Naive thymus-derived CD8-positive, alpha-beta T cell (primary cell): Measurements from ENCODE around the gene IFT74. TPM values are rescaled to one million over a fixed set of nuclear protein-coding genes. Genes with fewer than 3 reads are reported as not detected.

ENCODE experiments used
- ATAC-seq, 2 donors: fragments of 150-1000 bp; cut with Tn5 transposase in 1 of 2; sonication (Bioruptor Pico), chemical (Tn5 transposase) in 1 of 2; 1 replicate in 1 of 2; 2 replicates in 1 of 2; pipeline ENCODE4 v1.10.0; 2021; ENCODE audit warnings: mild to moderate bottlenecking in 2 of 2, moderate library complexity in 2 of 2
- POLR2A ChIA-PET: fragments of 350-600 bp; sonication (Branson Sonifier 250); formaldehyde crosslinking; loops from one replicate; lab custom pipeline; 2021; ENCODE audit warnings: antibody characterized with exemption; lab: Charles Lee
- DNase-seq, 10 donors: peaks; one replicate each; pipeline versions ENCODE4 v3.0.0 to v3.0.0-alpha.2; 2020 to 2022
- H3K27ac Mint-ChIP-seq, 10 donors: one replicate each; pipeline ENCODE4 v1.8.0; 2020 to 2022; ENCODE audit warnings: mild to moderate bottlenecking in 10 of 10, mixed read lengths in 10 of 10, moderate library complexity in 4 of 10, inconsistent platforms in 1 of 10
- H3K27me3 Mint-ChIP-seq, 5 donors: one replicate each; pipeline ENCODE4 v1.8.0; 2021 to 2022; ENCODE audit warnings: mixed read lengths in 5 of 5
- H3K36me3 Mint-ChIP-seq, 3 donors: one replicate each; pipeline ENCODE4 v1.8.0; 2020 to 2022; ENCODE audit warnings: mixed read lengths in 3 of 3, mild to moderate bottlenecking in 2 of 3, inconsistent platforms in 1 of 3
- H3K4me1 Mint-ChIP-seq, 4 donors: one replicate each; pipeline ENCODE4 v1.8.0; 2021 to 2022; ENCODE audit warnings: mixed read lengths in 4 of 4
- H3K4me3 Mint-ChIP-seq, 10 donors: one replicate each; pipeline ENCODE4 v1.8.0; 2020 to 2022; ENCODE audit warnings: mild to moderate bottlenecking in 10 of 10, mixed read lengths in 10 of 10, moderate library complexity in 6 of 10, inconsistent platforms in 1 of 10
- H3K9me3 Mint-ChIP-seq, 9 donors: one replicate each; pipeline ENCODE4 v1.8.0; 2020 to 2022; ENCODE audit warnings: mixed read lengths in 9 of 9, mild to moderate bottlenecking in 3 of 9, inconsistent platforms in 1 of 9, moderate library complexity in 1 of 9
- polyA plus RNA-seq, 3 donors: library from polyadenylated mRNA; unstranded; fragments of 300-500 nt; fragmentation: Illumina TruSeq; gene quantifications; one replicate each; pipeline ENCODE4 v1.2.3, GENCODE V29; 2021
- total RNA-seq, 8 experiments: library from RNA in 2 of 8; stranded (reverse) in 2 of 8; gene quantifications; one replicate each; pipeline ENCODE4 v1.2.3 and lab custom pipeline; 2021 to 2026

The IFT74 gene
- total RNA-seq (10 to 100 TPM; 10.9 to 13.2 TPM), polyA plus RNA-seq (10 to 100 TPM in 1 of 3 donors, 1 to 10 TPM in 2; 7.5 to 15.4 (median 9.3) TPM), total RNA-seq (lab: John Stamatoyannopoulos, UW) (15.7 to 33.6 (median 25.2) reads per million in 6 experiments)

- peaks cover 12 to 38% (median 37%) of the 10 kb centered on the region in 4 donors for H3K4me1 Mint-ChIP-seq
- ATAC-seq: peak; percentile 99 to 100
- H3K27me3 Mint-ChIP-seq: no peaks in the 10 kb centered on the region
- peak within 1 kb of the TSS; percentile 82 to 97 (median 92) for H3K4me3 Mint-ChIP-seq
- no peaks in the 10 kb centered on the region for H3K36me3 Mint-ChIP-seq
- POLR2A ChIA-PET: interaction anchor here (1.4 to 2.4 kb wide), 3 partner anchors 9 to 64 kb away, joined by 7 to 31 read pairs (median 13); partner anchors contain the start of genes CAAP1 and PLAA
- H3K27ac Mint-ChIP-seq: peak within 1 kb of the TSS; percentile 95 to 99 (median 98)
- H3K9me3 Mint-ChIP-seq: no peaks in the 10 kb centered on the region
- DNase-seq: peak; percentile 84 to 98 (median 94)
Observed at GRCh38 chr9:26955921-26956859, at the start of gene IFT74. Gene IFT74 (plus strand): TSS chr9:26956412. CDS start chr9:26961968, 5,556 bp downstream.

DNA sequence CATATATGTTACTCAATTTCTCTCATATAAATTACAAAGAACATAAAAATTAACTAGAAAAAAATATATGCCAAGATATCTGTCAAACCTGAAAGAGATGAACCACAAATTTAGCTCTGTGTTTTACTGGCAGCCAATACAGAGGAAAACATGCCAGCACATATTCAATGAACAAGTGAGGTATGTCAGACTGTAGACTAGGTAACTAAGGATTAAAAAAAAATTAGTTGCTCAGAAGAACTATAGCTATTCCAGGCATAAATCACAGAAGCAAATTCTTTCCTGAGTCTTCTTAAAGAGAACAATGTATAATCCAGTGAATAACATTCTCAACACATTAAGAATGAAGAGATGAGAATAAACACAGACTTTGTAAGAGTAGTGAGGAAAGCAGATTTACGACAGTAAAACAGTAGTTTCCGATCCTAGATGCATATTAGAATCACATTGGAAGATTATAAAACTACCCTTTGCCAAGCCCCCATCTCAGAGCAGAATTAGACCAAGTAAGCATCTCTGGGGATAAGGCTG, 43.0 kb upstream of the IFT74 start:
- no peaks in the 10 kb centered on the region for H3K4me1 Mint-ChIP-seq
- DNase-seq (no peak), ATAC-seq (no peak)
- H3K4me3 Mint-ChIP-seq: no peak overlapping the region
- no peaks in the 10 kb centered on the region for H3K9me3 Mint-ChIP-seq
- H3K27me3 Mint-ChIP-seq: no peaks in the 10 kb centered on the region
- no peak overlapping the region for H3K27ac Mint-ChIP-seq
- H3K36me3 Mint-ChIP-seq: peaks cover 9 to 74% (median 14%) of the 10 kb centered on the region in 3 donors
- POLR2A ChIA-PET: no interaction called here

GRCh38 chr9:26919698-26920097, 36.5 kb upstream of the IFT74 start:
- Mint-ChIP-seq H3K27me3 (no peaks in the 10 kb centered on the region), H3K4me3 (no peak overlapping the region), H3K27ac (no peak overlapping the region), H3K4me1 (peaks cover 0 to 3% (median 0%) of the 10 kb centered on the region in 4 donors), H3K36me3 (peaks cover 24 to 93% (median 35%) of the 10 kb centered on the region in 3 donors), H3K9me3 (no peaks in the 10 kb centered on the region)
- DNase-seq: no peak
- no peak for ATAC-seq
- POLR2A ChIA-PET: no interaction called here

- ATAC-seq: no peak
- Mint-ChIP-seq H3K27ac (peak overlapping the region in 1 of 10 donors; percentile 57), H3K9me3 (no peaks in the 10 kb centered on the region), H3K4me3 (no peak overlapping the region), H3K36me3 (peaks cover 21 to 84% (median 52%) of the 10 kb centered on the region in 3 donors), H3K27me3 (no peaks in the 10 kb centered on the region), H3K4me1 (peaks cover 0 to 8% (median 0%) of the 10 kb centered on the region in 4 donors)
- no peak for DNase-seq
- POLR2A ChIA-PET: no interaction called here
Observed at GRCh38 chr9:26925609-26926008, 30.6 kb upstream of the IFT74 start.

DNA sequence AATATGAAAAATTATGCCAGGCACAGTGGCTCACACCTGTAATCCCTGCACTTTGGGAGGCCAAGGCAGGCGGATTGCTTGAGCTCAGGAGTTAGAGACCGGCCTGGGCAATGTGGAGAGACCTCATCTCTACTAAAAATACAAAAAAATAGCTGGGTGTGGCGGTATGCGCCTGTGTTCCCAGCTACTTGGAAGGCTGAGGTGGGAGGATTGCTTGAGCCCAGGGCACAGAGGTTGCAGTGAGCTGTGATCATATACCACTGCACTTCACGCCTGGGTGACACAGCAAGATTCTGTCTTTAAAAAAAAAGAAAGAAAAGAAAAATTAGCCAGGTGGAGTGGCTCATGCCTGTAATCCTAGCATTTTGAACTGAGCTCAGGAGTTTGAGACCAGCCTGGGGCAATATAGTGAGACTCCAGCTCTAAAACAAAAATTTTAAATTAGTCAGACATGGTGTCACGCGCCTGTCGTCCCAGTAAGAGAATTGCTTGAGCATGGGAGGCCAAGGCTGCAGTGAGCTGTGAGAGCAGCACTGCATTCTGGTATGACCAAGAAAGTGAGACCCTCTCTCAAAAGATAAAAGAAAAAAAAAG, 27.2 kb upstream of the IFT74 start:
- H3K27me3 Mint-ChIP-seq: no peaks in the 10 kb centered on the region
- no peaks in the 10 kb centered on the region for H3K9me3 Mint-ChIP-seq
- H3K36me3 Mint-ChIP-seq: peaks cover 13 to 77% (median 33%) of the 10 kb centered on the region in 3 donors
- peaks cover 0 to 10% (median 0%) of the 10 kb centered on the region in 4 donors for H3K4me1 Mint-ChIP-seq
- POLR2A ChIA-PET: interaction anchor here (0.6 kb wide), 1 partner anchor 91 kb away, joined by 4 read pairs; no protein-coding TSS in a partner anchor
- no peak overlapping the region for H3K27ac Mint-ChIP-seq
- ATAC-seq (no peak), DNase-seq (no peak)
- no peak overlapping the region for H3K4me3 Mint-ChIP-seq

DNA sequence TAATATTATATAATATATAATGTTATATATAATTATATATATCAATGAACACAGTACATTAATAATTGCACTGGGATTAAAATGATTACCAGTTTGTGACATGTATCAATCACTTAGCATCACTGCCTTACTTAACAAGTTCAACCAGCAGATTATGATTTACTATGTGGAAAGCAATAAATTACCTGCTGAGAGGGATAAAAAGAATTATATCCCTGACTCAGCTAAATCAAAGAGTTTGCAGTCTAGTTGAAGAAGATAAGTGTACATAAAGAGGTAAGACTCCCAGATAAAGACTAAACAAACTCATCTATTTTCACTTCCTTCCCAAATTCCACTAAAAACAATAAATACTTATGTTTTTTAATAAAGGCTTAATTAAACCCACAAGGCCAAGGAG, 20.4 kb upstream of the IFT74 start:
- peak overlapping the region in 2 of 10 donors; percentile 24 to 36 for H3K4me3 Mint-ChIP-seq
- H3K9me3 Mint-ChIP-seq: peaks cover 0 to 12% (median 7%) of the 10 kb centered on the region in 9 donors
- POLR2A ChIA-PET: no interaction called here
- ATAC-seq (no peak), DNase-seq (no peak)
- H3K4me1 Mint-ChIP-seq: peaks cover 16 to 42% (median 37%) of the 10 kb centered on the region in 4 donors
- no peaks in the 10 kb centered on the region for H3K27me3 Mint-ChIP-seq
- H3K27ac Mint-ChIP-seq: peak overlapping the region in 2 of 10 donors; percentile 4 to 41
- H3K36me3 Mint-ChIP-seq: peaks cover 8 to 43% (median 18%) of the 10 kb centered on the region in 3 donors

GRCh38 chr9:26937816-26938371, 18.3 kb upstream of the IFT74 start:
- H3K4me3 Mint-ChIP-seq: peak overlapping the region in 2 of 10 donors; percentile 21 to 50
- H3K27me3 Mint-ChIP-seq: no peaks in the 10 kb centered on the region
- ATAC-seq (no peak), DNase-seq (no peak)
- H3K4me1 Mint-ChIP-seq: peaks cover 19 to 58% (median 53%) of the 10 kb centered on the region in 4 donors
- H3K9me3 Mint-ChIP-seq: peaks cover 0 to 12% (median 7%) of the 10 kb centered on the region in 9 donors
- H3K36me3 Mint-ChIP-seq: peaks cover 8 to 24% (median 17%) of the 10 kb centered on the region in 3 donors
- POLR2A ChIA-PET: interaction anchor here (0.7 kb wide), 1 partner anchor 37 kb away, joined by 5 read pairs; no protein-coding TSS in a partner anchor
- H3K27ac Mint-ChIP-seq: peak overlapping the region in 1 of 10 donors; percentile 77

DNA sequence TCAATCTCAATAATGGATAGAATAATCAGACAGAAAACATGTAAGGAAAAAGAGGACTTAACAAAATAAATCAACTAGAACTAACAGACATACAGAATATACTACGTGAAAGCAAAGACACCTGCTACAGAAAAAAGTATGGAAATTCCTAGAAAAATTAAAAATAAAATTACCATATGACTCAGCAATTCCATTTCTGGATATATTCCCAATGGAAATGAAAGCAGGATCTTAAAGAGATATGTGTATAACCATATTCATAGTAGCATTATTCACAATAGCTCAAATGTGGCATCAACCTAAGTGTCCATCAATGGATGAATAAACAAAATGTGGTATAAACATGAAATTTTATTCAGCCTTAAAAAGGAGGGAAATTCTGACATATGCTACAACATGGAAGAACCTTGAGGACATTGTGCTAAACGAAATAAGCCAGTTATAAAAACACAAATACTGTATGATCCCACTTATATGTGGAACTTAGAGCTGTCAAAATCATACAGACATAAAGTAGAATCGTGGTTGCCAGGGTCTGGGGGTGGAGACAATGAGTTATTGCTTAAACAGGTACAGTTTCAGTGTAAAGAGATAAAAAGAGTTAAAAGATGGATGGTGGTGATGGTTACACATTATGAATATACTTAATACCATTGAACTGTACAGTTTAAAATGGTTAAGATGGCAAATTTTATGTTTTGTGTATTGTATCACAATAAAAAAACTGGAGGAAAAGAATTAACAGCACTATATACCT, 16.1 kb upstream of the IFT74 start:
- Mint-ChIP-seq H3K4me1 (peaks cover 25 to 80% (median 72%) of the 10 kb centered on the region in 4 donors), H3K27me3 (no peaks in the 10 kb centered on the region), H3K4me3 (peak overlapping the region in 9 of 10 donors; percentile 5 to 64 (median 27)), H3K9me3 (peaks cover 0 to 12% (median 7%) of the 10 kb centered on the region in 9 donors), H3K36me3 (peaks cover 8 to 17% (median 8%) of the 10 kb centered on the region in 3 donors), H3K27ac (peak overlapping the region; percentile 7 to 81 (median 50))
- DNase-seq: no peak
- POLR2A ChIA-PET: no interaction called here
- ATAC-seq: peak in 1 of 2 donors; percentile 16

- POLR2A ChIA-PET: interaction anchor here (2.5 kb wide), 1 partner anchor 16 kb away, joined by 7 read pairs; the partner anchor contains the start of gene IFT74
- Mint-ChIP-seq H3K4me3 (peak overlapping the region in 9 of 10 donors; percentile 3 to 64 (median 15)), H3K4me1 (peaks cover 30 to 83% (median 77%) of the 10 kb centered on the region in 4 donors)
Observed at GRCh38 chr9:26940779-26941178, 15.4 kb upstream of the IFT74 start.

DNA sequence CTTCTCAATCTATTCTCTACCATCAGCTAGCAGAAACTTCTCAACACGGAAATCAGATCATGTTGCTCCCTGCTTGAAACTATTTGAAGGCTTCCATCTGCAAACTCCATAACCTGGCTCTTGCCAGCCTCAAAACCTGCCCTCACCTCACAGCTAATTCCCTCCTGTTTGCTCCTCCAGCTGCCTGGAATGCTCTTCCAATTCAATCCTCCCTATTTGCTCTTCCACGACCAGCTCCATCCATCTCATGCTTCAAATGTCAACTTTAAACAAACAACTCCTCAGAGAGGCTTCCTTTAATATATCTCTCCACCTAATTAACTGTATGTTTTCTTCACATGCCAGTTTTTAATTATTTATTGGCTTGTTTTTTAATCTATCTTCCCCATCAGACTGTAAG, 10.6 kb upstream of the IFT74 start:
- peaks cover 28 to 69% (median 61%) of the 10 kb centered on the region in 4 donors for H3K4me1 Mint-ChIP-seq

More at GRCh38 chr9:26940779-26941178, 15.4 kb upstream of the IFT74 start:
- Mint-ChIP-seq H3K9me3 (peaks cover 0 to 12% (median 7%) of the 10 kb centered on the region in 9 donors), H3K36me3 (peaks cover 8 to 17% (median 8%) of the 10 kb centered on the region in 3 donors), H3K27me3 (no peaks in the 10 kb centered on the region), H3K27ac (peak overlapping the region; percentile 1 to 81 (median 50))
- DNase-seq (no peak), ATAC-seq (peak; percentile 33 to 35)

More for the DNA sequence above, 10.6 kb upstream of the IFT74 start:
- peak overlapping the region; percentile 91 to 98 (median 97) for H3K4me3 Mint-ChIP-seq
- ATAC-seq (no peak), DNase-seq (no peak)
- H3K27me3 Mint-ChIP-seq: peaks cover 0 to 6% (median 0%) of the 10 kb centered on the region in 5 donors
- H3K36me3 Mint-ChIP-seq: peaks cover 0 to 7% (median 0%) of the 10 kb centered on the region in 3 donors
- peak overlapping the region; percentile 87 to 100 (median 100) for H3K27ac Mint-ChIP-seq
- H3K9me3 Mint-ChIP-seq: no peaks in the 10 kb centered on the region
- POLR2A ChIA-PET: interaction anchor here (1.4 kb wide), 1 partner anchor 53 kb away, joined by 4 read pairs; the partner anchor contains the start of gene CAAP1
